CMK (cell line): Measurements from ENCODE around the gene PCCA.
A peak's percentile ranks its signal among the peaks of the same experiment; 100 is the strongest.
"Not testable (repeated sequence)": the region's sequence is repeated elsewhere in the genome, so short reads cannot be mapped to it uniquely, and the experiment has no call there.

Source experiments
- DNase-seq: peaks from one replicate; pipeline ENCODE4 v3.0.0-alpha.2; 2010; ENCODE audit warnings: low read depth

PCCA gene

DNA sequence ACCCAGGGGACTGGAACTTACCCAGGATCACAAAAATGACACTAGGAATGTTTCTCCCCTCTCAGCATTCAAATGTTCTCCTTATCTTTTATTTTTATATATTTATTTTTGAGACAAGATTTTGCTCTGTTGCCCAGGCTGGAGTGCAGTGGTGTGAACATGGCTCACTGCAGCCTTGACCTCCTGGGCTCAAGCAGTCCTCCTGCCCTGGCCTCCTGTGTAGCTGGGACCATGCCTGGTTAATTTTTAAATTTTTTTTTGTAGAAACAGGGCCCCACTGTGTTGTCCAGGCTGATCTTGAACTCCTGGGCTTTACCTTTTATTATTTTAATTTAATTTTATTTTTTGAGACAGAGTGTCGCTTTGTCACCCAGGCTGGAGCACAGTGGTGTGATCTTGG is 108.2 kb downstream of the PCCA start:
- no peak for DNase-seq

DNA sequence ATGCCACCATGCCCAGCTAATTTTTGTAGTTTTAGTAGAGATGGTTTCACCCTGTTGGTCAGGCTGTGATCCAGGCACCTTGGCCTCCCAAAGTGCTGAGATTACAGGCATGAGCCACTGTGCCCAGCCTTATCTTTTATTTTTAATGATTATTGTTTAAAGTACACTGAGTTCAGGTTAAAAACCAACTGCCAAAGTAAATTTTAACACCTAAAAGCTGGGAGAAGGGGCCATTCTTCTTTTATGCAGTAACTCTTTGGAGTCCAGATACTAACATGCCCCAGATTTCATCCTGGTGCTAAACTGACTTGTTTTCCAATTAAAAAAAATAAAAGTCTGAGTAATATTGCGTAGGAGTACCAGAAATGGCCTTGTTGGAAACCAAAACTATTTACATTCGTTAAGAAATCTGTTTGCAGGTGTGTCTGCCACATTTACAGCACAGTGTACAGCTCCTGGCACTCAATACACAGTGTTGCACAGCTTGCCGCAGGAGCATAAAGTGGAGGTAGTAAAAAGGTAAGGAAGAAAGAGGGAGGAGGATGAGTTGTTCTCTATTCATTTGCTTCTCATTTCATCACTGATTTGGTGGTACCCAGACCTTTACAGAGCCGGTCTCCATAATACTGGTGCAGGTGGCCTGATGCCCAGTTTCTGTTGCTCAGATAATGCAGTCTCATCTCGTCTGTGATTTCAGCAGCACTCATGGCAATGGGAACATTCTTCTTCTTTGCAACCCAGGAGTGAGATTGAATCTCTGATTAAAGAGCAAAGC is 108.9 kb downstream of the PCCA start:
- DNase-seq, result no peak

DNA sequence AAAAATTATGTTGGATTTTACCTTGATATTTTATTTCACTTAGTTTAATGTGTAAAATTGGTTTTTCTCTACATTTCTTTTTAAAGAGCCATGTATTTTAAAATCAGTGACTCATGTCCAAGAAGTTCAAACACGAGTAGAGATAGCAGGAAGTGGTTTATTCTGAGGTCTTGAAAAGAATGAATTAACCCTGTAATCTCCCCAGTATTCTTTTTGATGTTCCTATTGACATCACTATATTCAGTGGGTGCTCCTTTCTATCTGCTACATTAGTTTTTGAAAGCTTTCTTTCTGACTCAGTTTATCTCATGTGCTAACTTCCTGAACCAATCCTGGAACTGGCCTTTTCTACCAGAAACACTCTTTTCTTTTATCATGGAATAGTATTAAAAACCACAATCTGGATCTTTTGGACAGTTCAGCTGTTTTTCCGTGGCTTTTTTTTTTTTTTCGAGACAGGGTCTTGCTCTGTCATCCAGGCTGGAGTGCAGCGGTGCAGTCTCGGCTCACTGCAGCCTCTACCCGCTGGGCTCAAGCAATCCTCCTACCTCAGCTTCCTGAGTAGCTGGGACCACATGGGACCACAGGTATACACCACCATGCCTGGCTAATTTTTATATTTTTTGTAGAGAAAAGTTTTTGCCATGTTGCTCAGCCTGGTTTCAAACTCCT is 114.9 kb downstream of the PCCA start:
- no peak for DNase-seq

DNA sequence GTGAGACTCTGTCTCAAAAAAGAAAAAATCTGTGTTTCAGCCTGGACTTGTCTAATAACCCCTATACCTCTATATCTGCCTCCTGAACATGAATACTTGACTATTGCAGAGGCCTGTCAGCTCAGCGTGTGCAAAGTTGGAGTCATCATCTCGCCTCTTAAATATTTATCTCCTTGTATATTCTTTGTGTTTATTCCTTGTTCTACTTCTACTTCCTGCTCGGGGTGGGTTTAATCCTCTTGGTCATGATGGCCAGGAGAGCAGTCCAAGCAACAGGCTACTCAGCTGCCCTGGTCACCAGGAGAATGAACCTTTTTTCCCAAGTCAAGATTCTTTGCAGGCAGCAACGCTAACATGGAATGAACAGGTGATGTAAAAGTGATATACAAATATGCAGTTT is 119.1 kb downstream of the PCCA start:
- no peak for DNase-seq

DNA sequence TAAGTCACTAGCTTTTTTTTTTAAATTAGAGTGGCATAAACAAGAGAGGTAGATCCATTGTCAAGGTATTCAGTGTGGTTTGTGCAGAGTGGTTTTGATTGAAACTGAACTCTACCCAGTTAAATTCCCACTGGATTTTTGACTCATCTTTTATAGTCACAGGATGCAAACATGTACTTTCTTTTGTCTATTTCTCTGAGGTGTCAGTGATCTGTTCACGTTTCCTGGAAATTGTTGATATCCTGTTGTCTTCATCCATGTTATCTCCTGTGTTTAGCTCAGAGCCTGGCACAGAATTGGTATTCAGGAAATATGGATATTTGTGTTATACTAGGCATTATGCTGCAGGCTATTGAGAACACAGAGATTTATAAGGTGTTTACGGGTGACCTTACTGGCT is 119.7 kb downstream of the PCCA start:
- DNase-seq, result no peak

DNA sequence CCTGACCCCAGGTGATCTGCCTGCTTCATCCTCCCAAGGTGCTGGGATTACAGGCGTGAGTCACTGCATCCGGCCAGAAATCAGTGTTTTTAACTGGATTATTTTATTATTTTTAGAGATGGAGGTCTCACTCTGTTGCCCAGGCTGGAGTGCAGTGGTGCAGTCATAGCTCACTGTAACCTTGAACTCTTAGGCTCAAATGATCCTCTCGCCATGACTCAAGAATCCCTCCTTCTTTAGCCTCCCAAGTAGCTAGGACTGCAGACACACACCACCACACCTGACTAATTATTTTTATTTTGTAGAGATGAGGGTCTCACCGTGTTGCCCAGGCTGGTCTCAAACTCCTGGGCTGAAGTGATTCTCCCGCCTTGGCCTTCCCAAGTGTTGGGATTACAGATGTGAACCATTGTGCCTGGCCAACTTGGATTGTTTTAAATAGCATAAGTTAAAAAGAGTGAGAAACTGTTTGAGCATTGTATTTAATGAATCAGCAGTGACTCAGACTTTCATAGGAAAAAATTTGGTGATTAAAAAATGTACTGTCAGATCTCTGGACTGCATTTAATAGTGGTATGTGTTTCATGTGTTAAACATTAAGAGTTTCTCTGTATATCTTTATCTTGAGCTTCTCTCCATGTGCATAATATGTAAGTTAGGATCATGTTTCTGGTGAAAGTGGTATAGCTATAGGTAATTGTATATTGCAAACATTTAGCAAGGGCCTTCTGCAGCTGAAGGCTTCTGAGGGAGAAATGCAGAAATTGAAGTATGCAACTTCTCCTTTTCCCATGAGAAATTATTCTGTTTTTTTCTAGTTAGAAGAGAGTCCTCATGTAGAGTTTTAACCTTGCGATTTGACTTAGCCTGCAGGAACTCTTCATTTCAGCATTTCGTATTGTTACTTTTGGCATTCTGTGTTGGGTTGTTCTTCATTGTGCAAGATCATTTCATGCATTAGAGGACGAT is 121.2 kb downstream of the PCCA start:
- no peak for DNase-seq

DNA sequence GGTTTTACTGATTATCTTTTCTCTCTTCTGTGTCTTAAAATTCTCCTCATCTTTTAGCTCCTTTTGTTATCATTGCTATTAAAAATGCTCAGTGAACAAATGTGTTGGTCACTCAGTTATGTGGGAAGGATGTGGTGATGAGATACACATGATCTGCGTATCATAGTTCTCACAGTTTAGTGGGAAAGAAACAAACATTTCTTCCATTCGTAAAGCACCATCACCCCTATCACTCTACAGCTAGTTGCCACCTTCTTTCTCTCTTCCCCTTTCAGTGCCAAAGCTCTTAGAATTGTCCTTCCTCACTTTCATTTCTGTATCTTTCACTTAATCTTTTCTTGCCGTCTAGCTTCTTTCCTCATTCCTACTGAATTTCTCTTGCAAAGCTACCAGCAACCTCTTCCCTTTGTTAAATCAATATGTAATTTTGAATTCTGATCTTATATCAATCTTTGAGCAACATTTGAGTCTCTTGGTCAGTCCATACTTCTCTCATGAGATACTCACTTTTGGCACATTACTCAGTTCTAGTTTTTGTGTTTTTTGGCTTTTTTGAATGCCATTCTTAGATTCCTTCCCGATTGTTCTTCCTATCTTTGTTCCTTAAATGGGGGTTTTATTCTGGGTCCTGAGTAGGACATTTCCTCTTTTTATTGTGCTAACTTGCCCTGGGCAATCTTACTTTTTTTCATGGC is 122.3 kb downstream of the PCCA start:
- no peak for DNase-seq

DNA sequence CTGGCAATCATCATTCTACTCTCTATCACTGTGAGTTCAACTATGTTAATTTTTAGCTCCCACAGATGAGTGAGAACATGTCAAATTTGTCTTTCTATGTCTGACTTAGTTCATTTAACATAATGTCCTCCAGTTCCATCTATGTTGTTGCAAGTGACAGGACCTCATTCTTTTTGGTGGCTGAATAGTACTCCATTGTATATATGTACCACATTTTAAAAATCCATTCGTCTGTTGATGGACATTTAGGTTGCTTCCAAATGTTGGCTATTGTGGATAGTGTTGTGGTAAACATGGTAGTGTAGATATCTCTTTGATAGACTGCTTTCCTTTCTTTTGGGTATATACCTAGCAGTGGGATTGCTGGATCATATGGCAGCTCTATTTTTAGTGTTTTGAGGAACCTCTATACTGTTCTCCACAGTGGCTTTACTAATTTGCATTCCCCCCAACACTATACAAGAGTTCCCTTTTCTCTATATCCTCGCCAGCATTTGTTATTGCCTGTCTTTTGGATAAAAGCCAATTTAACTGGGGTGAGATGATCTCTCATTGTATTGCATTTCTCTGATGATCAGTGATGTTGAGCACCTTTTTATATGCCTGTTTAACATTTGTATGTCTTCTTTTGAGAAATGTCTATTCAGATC is 124.1 kb downstream of the PCCA start:
- DNase-seq, result no peak

DNA sequence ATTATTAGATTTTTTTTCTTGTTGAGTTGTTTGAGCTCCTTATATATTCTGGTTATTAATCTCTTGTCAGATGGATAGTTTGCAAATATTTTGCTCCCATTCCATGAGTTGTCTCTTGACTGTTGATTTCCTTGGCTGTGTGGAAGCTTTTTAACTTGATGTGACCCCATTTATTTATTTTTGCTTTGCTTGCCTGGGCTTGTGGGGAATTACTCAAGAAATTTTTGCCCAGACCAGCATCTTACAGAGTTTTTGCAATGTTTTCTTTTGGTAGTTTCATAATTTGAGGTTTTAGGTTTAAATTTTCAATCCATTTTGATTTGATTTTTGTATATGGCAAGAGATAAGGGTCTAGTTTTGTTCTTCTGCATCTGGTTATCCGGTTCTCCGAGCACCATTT is 124.7 kb downstream of the PCCA start:
- DNase-seq, result no peak

DNA sequence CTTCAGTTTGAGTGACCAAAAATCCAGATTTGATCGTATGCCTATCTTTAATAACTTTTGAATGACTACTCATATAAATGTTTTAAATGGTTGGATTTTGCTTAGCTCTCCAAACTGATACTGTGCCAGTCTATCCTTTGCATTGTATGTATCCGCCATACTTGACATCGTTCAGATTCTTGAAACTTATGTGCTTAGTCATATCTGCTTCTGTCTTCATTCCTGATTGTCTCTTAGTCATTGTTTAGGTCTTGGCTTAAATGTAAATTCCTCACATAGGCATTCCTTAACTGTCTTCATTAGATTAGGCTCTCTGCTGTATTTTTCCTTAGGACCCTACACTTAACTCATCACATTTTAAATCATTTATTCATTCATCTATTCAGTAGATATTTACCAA is 126.0 kb downstream of the PCCA start:
- DNase-seq, result no peak

DNA sequence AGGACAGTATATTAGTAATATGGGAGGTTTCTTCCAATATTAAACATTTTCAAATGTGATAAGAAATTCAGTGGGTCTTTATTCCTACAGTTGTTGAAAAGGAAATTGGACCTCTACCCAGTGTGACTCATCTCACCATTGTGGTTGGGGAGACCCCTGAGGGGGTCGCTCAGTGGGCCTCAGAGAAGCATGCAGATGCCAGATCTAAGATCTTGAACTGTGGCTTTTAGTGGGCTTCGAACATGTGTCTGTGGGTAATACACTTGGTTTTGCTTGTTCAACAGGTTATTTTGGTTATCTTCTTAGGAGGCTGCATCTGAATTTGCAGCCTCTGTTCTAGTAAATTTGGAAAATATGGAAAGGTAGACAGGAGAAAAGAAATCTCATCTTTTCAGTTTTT is 132.3 kb downstream of the PCCA start:
- DNase-seq, result no peak

DNA sequence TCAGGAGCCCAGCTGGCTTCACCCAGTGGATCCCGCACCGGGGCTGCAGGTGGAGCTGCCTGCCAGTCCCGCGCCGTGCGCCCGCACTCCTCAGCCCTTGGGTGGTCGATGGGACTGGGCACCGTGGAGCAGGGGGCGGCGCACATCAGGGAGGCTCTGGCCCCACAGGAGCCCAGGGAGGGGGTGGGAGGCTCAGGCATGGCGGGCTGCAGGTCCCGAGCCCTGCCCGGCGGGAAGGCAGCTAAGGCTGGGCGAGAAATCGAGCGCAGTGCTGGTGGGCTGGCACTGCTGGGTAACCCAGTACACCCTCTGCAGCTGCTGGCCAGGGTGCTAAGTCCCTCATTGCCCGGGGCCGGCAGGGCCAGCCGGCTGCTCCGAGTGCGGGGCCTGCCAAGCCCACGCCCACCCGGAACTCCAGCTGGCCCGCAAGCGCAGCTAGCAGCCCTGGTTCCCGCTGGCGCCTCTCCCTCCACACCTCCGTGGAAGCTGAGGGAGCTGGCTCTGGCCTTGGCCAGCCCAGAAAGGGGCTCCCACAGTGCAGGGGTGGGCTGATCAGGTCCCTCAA is 135.2 kb downstream of the PCCA start:
- not testable (repeated sequence) for DNase-seq

DNA sequence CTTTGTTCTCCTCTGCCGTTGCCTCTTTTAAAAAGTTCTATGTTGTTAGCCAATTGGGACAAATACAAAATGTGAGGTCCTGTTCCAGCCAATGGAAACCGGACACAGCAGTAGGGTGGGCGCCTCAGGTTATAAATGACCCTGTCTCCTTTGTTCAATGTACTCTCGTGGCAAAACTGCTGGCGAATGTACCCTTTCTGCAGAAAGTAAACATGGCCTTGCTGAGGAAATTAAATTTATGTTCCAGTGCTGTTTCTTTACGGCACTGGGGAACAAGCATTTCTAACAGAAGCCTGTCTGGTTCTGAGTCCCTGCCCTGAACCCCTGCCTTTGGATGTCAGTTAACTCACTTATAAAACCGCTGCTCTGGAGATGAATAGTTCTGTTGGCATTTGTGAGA is 140.7 kb downstream of the PCCA start:
- no peak for DNase-seq

DNA sequence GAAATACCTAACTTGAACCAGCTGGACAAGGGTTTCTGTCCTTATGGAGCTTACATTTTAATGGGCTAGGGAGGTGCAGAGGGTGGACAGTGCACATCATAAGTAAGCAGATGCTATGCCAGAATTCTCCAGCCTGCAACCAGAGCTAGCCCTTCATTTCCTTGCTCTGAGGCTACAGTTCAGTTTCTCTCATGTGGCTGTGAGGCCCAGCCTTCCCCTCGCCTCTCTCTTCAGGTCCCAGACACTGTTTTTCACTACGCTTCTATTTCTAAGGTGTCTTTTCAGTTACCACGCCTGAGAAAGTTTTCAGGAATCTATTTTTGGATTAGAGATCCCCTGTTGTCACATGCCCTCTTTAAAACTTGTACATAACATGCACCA is 141.9 kb downstream of the PCCA start:
- no peak for DNase-seq

DNA sequence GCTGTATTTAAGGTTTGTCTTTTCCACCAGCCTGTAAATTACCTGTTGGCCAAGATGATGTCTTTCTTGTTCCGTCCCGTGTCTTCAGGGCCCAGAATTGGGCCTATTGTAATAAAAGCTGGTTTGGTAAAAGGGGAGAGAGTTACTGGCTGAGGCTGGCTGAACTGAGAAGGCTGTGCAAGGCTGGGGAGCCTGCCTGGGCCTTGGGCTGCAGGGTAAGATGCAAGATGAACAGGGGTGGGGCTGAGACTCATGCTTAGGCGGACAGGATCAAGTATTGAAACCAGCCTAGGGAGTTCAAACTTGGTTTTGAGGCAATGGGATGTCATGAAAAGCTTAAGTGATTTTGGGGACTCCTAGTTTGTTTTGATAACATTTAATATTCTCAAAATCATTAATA is 142.3 kb downstream of the PCCA start:
- DNase-seq, result no peak

DNA sequence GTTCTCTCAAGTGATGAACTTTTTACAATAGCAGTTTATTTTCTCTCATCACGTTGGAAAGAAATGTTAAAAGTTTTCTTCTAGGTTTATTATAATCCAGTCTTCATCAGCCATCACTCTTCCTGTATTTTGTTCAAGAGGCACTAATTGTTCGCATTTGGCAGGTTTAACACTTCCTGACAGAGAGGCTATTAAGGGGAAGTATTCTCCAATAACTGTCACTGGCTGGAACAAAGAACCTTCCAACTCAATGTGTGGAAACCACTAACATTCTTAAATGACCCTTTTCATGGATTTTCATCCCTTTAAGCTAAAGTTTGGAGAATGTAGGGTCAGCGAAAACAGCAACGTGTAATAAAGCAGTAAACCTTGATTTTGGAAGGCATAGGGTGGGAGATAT is 145.1 kb downstream of the PCCA start:
- no peak for DNase-seq

DNA sequence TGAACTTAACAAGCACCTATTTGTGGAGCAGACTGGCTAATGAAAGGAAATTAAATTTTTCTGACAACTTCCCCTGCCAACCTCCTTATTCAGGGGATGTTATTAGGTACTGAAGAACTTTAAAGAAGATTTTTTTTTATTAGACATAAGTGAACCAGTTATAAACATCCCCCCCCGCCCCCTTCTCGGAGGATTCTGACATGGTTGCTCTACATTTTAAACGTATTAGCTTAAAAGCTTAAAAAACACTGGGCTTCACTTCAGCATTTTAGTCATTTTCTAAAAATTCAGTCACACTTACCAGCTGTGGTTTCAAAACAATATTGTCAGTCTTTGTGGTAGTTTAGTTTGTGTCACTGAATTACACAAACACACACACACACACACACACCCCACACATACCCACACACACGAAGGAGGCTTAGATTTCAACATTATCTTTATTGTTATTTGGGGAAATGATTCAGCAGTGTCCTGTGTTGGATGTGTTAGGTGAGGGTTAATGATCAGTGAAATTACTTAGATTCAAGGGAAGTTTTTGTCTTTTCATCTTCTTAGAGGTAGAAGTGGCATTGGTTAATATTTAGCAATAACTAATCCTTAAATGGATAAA is 145.7 kb downstream of the PCCA start:
- no peak for DNase-seq

DNA sequence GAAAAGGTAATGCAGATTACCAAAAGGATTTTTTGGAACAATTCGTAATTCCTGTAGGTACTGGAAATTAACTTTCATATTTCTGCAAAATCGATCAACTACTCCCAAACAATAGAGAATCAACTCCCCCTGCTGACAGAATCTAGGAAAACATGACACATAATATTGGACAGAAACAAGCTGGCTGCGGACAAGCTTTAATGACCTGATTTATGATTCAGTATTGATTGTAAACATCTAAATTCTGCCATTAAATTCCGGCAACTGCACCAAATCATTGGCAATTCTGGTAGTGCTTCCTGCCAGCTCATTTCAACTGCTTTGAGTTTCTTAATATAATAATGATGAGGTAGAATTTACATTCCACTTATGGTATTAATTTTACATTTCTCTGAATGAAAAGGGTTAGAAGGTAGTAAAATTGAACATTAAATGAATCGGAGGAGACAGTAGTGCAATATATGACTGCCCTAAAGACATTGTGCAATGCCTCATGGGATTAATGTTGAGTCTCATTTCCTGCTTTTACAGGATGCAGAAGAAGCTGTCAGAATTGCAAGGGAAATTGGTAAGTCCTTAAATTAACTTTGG is 146.5 kb downstream of the PCCA start:
- DNase-seq, result peak; percentile 22

DNA sequence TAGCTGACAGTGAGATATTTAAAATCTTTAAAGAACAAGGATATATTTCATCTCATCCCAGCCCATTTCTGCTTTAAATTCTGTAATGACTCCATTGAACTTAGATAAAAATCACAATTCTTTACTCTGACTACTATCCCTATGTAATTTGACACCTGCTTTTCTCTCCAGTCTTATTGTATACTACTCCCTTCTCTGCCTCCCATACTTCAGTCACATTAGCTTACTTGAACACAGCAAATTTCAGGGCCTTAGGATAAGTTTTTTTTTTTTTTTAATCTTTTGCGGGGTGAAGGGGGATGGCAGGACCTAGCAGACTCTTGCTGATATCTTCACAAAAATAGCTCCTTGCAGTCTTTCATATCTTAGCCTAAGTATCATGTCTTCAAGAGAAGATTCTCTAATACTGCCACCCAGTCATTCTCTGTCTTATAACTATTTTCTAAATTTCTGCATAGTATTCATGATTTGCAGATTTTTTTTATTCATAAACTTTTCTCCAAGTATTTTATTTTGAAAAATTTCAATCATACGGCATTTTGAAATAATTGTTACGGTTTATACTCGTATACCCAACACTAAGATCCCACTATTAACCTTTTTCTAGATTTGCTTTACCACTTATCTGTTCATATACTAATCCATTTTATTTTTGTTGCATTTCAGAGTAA is 151.4 kb downstream of the PCCA start:
- DNase-seq, result no peak

DNA sequence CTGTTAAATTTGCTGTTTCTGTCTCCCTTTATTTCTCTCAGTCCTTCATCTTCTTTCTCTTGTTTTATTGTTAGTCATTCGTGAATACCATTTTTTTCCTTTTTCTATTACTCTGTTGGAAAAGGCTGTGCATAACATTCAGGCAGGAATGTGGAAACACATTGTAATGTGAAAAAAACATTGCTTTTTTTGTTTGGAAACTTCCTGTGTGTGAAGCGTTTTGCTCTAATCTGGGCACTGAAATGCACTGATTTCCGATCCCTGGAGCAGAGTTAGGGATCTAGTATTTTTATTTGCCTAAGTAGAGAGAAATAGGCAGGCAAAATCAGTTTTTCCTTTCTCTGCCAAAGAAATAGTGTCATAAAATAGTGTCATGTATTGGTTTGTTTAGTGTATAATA is 155.5 kb downstream of the PCCA start:
- no peak for DNase-seq
